GM18498 (cell line): ENCODE data around the gene TGM5.
"Not testable (repeated sequence)": the region's sequence is repeated elsewhere in the genome, so short reads cannot be mapped to it uniquely, and the experiment has no call there.

Experiments used
- ATAC-seq: cut with Tn5 transposase; IDR thresholded peaks from one replicate; pipeline ENCODE4 v1.9.1; 2021; ENCODE audit warnings: mild to moderate bottlenecking, moderate library complexity; ENCODE audit not compliant: unreplicated experiment

TGM5 gene

GRCh38 chr15:43266834-43267233 lies at the start of gene TGM5:
Gene TGM5 (minus strand): TSS chr15:43266928. CDS start chr15:43266849, 79 bp downstream.
- ATAC-seq = no peak

- ATAC-seq = no peak
These were observed 47.4 kb upstream of the TGM5 start for GRCh38 chr15:43314171-43314570.

GRCh38 chr15:43312378-43312777 lies 45.6 kb upstream of the TGM5 start:
- no peak for ATAC-seq

GRCh38 chr15:43302205-43302817 lies 35.6 kb upstream of the TGM5 start, which contains the start of gene TGM7:
Gene TGM7 (minus strand): TSS chr15:43302255.
- ATAC-seq = no peak

- no peak for ATAC-seq
These were observed 33.2 kb upstream of the TGM5 start for GRCh38 chr15:43299884-43300283.

- ATAC-seq = no peak
These were observed 32.7 kb upstream of the TGM5 start for GRCh38 chr15:43299411-43299810.

- ATAC-seq = no peak
These were observed 27.5 kb upstream of the TGM5 start for GRCh38 chr15:43294091-43294706.

GRCh38 chr15:43293432-43293831 lies 26.7 kb upstream of the TGM5 start:
- ATAC-seq = no peak

GRCh38 chr15:43292375-43293078 lies 25.8 kb upstream of the TGM5 start:
- no peak for ATAC-seq

GRCh38 chr15:43289656-43290055 lies 22.9 kb upstream of the TGM5 start:
- ATAC-seq = not testable (repeated sequence)

- no peak for ATAC-seq
These were observed 20.5 kb upstream of the TGM5 start for GRCh38 chr15:43287254-43287653.

GRCh38 chr15:43286074-43286473 lies 19.3 kb upstream of the TGM5 start:
- no peak for ATAC-seq

- ATAC-seq = no peak
These were observed 18.9 kb upstream of the TGM5 start for GRCh38 chr15:43285609-43286037.

- ATAC-seq = no peak
These were observed 16.8 kb upstream of the TGM5 start for GRCh38 chr15:43283526-43283925.

GRCh38 chr15:43281926-43282602 lies 15.3 kb upstream of the TGM5 start:
- ATAC-seq = no peak

GRCh38 chr15:43280996-43281395 lies 14.3 kb upstream of the TGM5 start:
- ATAC-seq = no peak

- no peak for ATAC-seq
These were observed 12.8 kb upstream of the TGM5 start for GRCh38 chr15:43279496-43279895.

- no peak for ATAC-seq
These were observed 12.1 kb upstream of the TGM5 start for GRCh38 chr15:43278869-43279268.

GRCh38 chr15:43277901-43278300 lies 11.2 kb upstream of the TGM5 start:
- ATAC-seq = no peak

- ATAC-seq = no peak
These were observed 10.6 kb upstream of the TGM5 start for GRCh38 chr15:43277231-43277823.

- no peak for ATAC-seq
These were observed 10.0 kb upstream of the TGM5 start for GRCh38 chr15:43276563-43277200.
